SK-N-SH (cell line): ENCODE measurements around the gene MMP14. TPM values are rescaled to one million over a fixed set of nuclear protein-coding genes. Genes with fewer than 3 reads are reported as not detected.

Source experiments
- CTCF ChIA-PET: fragments of 300-600, 350-600 bp; formaldehyde crosslinking; extraction: SDS; loops from one replicate; lab custom pipeline; 2021; lab: Yijun Ruan, JAX
- POLR2A ChIA-PET: fragments of 350-600 bp; sonication (Branson Sonifier 250); formaldehyde crosslinking; extraction: SDS; loops from one replicate; lab custom pipeline; 2020; ENCODE audit warnings: antibody characterized with exemption, inconsistent platforms; lab: Yijun Ruan, JAX
- DNase-seq: peaks from one replicate; pipeline ENCODE4 v3.0.0; 2012
- H2AFZ ChIP-seq: fragments of 200-600 bp; sonication (generic); 2 replicates; pipeline ENCODE4 v1.8.1; 2016; ENCODE audit warnings: antibody characterized with exemption, mild to moderate bottlenecking, low read depth
- H3F3A ChIP-seq: fragments of 200-600 bp; sonication (generic); replicated peaks from 2 replicates; pipeline ENCODE3; 2016; ENCODE audit warnings: antibody characterized with exemption, mild to moderate bottlenecking; ENCODE audit not compliant: insufficient read depth
- H3K27ac ChIP-seq, 2 experiments: fragments of 200-500 bp in 1 of 2; fragments of 200-600 bp in 1 of 2; sonication (Bioruptor generic) in 1 of 2; sonication (generic), shearing (Covaris generic) in 1 of 2; 2 replicates each; pipeline versions ENCODE4 v1.5.1 to v1.6.1; 2014 to 2016; ENCODE audit warnings: low read depth in 2 of 2, inconsistent platforms in 1 of 2, low read length in 1 of 2, mild to moderate bottlenecking in 1 of 2, mixed read lengths in 1 of 2
- H3K27me3 ChIP-seq: fragments of 200-600 bp; sonication (generic), shearing (Covaris generic); 2 replicates; pipeline ENCODE4 v1.6.1; 2016; ENCODE audit warnings: mixed run types; ENCODE audit not compliant: insufficient read depth
- H3K36me3 ChIP-seq, 2 experiments: fragments of 200-500 bp in 1 of 2; fragments of 200-600 bp in 1 of 2; sonication (Bioruptor generic) in 1 of 2; sonication (generic) in 1 of 2; replicated peaks in 1 of 2; 2 replicates each; pipeline versions ENCODE3 to v1.5.1; 2014 to 2016; ENCODE audit warnings: low read length in 1 of 2, mild to moderate bottlenecking in 1 of 2; ENCODE audit not compliant: insufficient read depth in 2 of 2, control insufficient read depth in 1 of 2
- H3K4me1 ChIP-seq, 2 experiments: fragments of 200-500 bp in 1 of 2; fragments of 200-600 bp in 1 of 2; sonication (Bioruptor generic) in 1 of 2; sonication (generic), shearing (Covaris generic) in 1 of 2; 2 replicates each; pipeline versions ENCODE4 v1.5.1 to v1.6.1; 2014 to 2016; ENCODE audit warnings: low read depth in 1 of 2, low read length in 1 of 2, mixed run types in 1 of 2; ENCODE audit not compliant: insufficient read depth in 2 of 2, control insufficient read depth in 1 of 2
- H3K4me2 ChIP-seq: fragments of 200-600 bp; sonication (generic), shearing (Covaris generic); 2 replicates; pipeline ENCODE4 v1.6.1; 2017; ENCODE audit warnings: mixed run types
- H3K4me3 ChIP-seq, 2 experiments: fragments of 200-500 bp in 1 of 2; fragments of 200-600 bp in 1 of 2; sonication (Bioruptor generic) in 1 of 2; sonication (generic), shearing (Covaris generic) in 1 of 2; 2 replicates each; pipeline versions ENCODE4 v1.5.1 to v1.8.1; 2014 to 2016; ENCODE audit warnings: low read depth in 2 of 2, inconsistent platforms in 1 of 2, low read length in 1 of 2, mild to moderate bottlenecking in 1 of 2, mixed read lengths in 1 of 2, moderate library complexity in 1 of 2
- H3K79me2 ChIP-seq: fragments of 200-600 bp; sonication (generic); 2 replicates; pipeline ENCODE4 v1.8.1; 2017; ENCODE audit warnings: mild to moderate bottlenecking; ENCODE audit not compliant: insufficient read depth
- H3K9ac ChIP-seq: fragments of 200-600 bp; sonication (generic); 2 replicates; pipeline ENCODE4 v1.6.1; 2017; ENCODE audit warnings: mixed run types
- H3K9me2 ChIP-seq: fragments of 200-600 bp; sonication (generic); 2 replicates; pipeline ENCODE4 v1.6.1; 2017; ENCODE audit warnings: mixed run types
- H3K9me3 ChIP-seq: fragments of 200-600 bp; sonication (generic); 2 replicates; pipeline ENCODE4 v1.6.1; 2017; ENCODE audit warnings: mixed run types, mild to moderate bottlenecking, moderate library complexity
- H4K20me1 ChIP-seq: fragments of 200-600 bp; sonication (generic); 2 replicates; pipeline ENCODE4 v1.6.1; 2017; ENCODE audit warnings: mild to moderate bottlenecking, mixed run types; ENCODE audit not compliant: insufficient read depth
- CHD2 ChIP-seq: fragments of 150-350 bp; IDR thresholded peaks from 2 replicates; pipeline ENCODE4 v1.6.1; 2018; ENCODE audit warnings: low read length; ENCODE audit not compliant: partially characterized antibody
- ELF1 ChIP-seq: IDR thresholded peaks from 2 replicates; pipeline ENCODE4 v1.4.0; 2012
- EZH2phosphoT487 ChIP-seq: fragments of 200-600 bp; sonication (generic); IDR thresholded peaks from 2 replicates; pipeline ENCODE4 v1.6.1; 2017; ENCODE audit warnings: low read depth, mixed run types, mild to moderate bottlenecking, antibody characterized with exemption, moderate library complexity, borderline replicate concordance
- FOSL2 ChIP-seq: IDR thresholded peaks from 2 replicates; pipeline ENCODE4 v1.4.0; 2012; ENCODE audit warnings: low read depth, mild to moderate bottlenecking, moderate library complexity, borderline replicate concordance
- FOXJ3 ChIP-seq: sonication (generic); formaldehyde crosslinking; IDR thresholded peaks from 2 replicates; pipeline ENCODE4 v1.5.1; 2020; ENCODE audit warnings: mild to moderate bottlenecking, missing genetic modification reagents
- FOXM1 ChIP-seq: IDR thresholded peaks from 2 replicates; pipeline ENCODE4 v1.4.0; 2012; ENCODE audit warnings: low read depth, mild to moderate bottlenecking
- GABPA ChIP-seq: IDR thresholded peaks from 2 replicates; pipeline ENCODE4 v1.4.0; 2012; ENCODE audit warnings: low read depth, mild to moderate bottlenecking
- GATA2 ChIP-seq: sonication (generic); formaldehyde crosslinking; IDR thresholded peaks from 2 replicates; pipeline ENCODE4 v1.5.0; 2020; ENCODE audit warnings: mild to moderate bottlenecking, missing genetic modification reagents
- MXI1 ChIP-seq: IDR thresholded peaks from 2 replicates; pipeline ENCODE4 v1.6.1; 2012; ENCODE audit warnings: mild to moderate bottlenecking, low read depth, low read length, improper control_type of control experiment
- NFIC ChIP-seq: IDR thresholded peaks from 2 replicates; pipeline ENCODE4 v1.4.0; 2012; ENCODE audit warnings: borderline replicate concordance
- PBX3 ChIP-seq: IDR thresholded peaks from 2 replicates; pipeline ENCODE4; 2012
- RXRA ChIP-seq: IDR thresholded peaks from 2 replicates; pipeline ENCODE4 v1.4.0; 2012; ENCODE audit warnings: low read depth, mild to moderate bottlenecking, borderline replicate concordance
- SIN3A ChIP-seq: IDR thresholded peaks from 2 replicates; pipeline ENCODE4 v1.6.1; 2012; ENCODE audit warnings: low read depth, mild to moderate bottlenecking, low read length, moderate library complexity, borderline replicate concordance
- TAF1 ChIP-seq: IDR thresholded peaks from 2 replicates; pipeline ENCODE4 v1.6.1; 2012; ENCODE audit warnings: low read depth, mild to moderate bottlenecking, low read length, moderate library complexity, borderline replicate concordance
- TCF12 ChIP-seq: IDR thresholded peaks from 2 replicates; pipeline ENCODE4 v1.4.0; 2012
- YY1 ChIP-seq: IDR thresholded peaks from 2 replicates; pipeline ENCODE4 v1.4.0; 2012; ENCODE audit warnings: low read depth, mild to moderate bottlenecking
- ZBTB33 ChIP-seq: IDR thresholded peaks from 2 replicates; pipeline ENCODE4 v1.4.0; 2012; ENCODE audit warnings: low read depth, borderline replicate concordance
- WGBS: methylation state at CpG from one replicate; pipeline ENCODE4 v1.1.6; 2017; ENCODE audit warnings: low lambda C conversion rate; 5-methylcytosine and 5-hydroxymethylcytosine counted together
- polyA plus RNA-seq, 3 experiments: library from polyadenylated mRNA; depleted of rRNA; stranded (reverse); fragments of >200 nt; gene quantifications; 2 replicates each; pipeline ENCODE4 v1.2.3, GENCODE V29; 2012
- TF ChIP-seq, protein P1 (sequence below): IDR thresholded peaks from 2 replicates; pipeline ENCODE4 v1.6.1; 2012; ENCODE audit warnings: mild to moderate bottlenecking, low read depth, low read length, moderate library complexity
- TF ChIP-seq, protein P2 (sequence below): fragments of 150-350 bp; IDR thresholded peaks from 2 replicates; pipeline ENCODE4 v1.6.1; 2016; ENCODE audit warnings: mild to moderate bottlenecking, low read depth, low read length

The MMP14 gene
- polyA plus RNA-seq, 1 of the 3 experiments (the other 2 are of a cell fraction), result 139 TPM

DNA sequence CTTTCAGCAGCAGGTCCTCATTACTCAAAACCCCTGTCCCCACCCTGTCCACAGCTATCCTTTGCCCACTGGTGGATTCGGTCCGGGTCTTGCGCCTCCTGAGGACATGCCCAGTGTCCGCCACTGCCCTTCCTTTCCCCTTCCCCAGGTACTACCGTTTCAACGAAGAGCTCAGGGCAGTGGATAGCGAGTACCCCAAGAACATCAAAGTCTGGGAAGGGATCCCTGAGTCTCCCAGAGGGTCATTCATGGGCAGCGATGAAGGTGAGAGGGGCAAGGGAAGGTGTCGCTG lies 8.7 kb downstream of the MMP14 start:
- H3K9me3 ChIP-seq, result no peaks in the 10 kb centered on the region
- no peaks in the 10 kb centered on the region for H3K9me2 ChIP-seq
- DNase-seq, result no peak
- TF ChIP-seq FOXM1 (no peak), SIN3A (no peak), MXI1 (no peak), TCF12 (no peak), RXRA (no peak), CHD2 (no peak), FOSL2 (no peak), TAF1 (no peak), FOXJ3 (CRISPR knock-in tag) (no peak), ELF1 (no peak), YY1 (no peak), GABPA (no peak), GATA2 (CRISPR knock-in tag) (no peak), ZBTB33 (no peak), NFIC (no peak), PBX3 (no peak), EZH2phosphoT487 (no peak)
- TF ChIP-seq, protein P1, sequence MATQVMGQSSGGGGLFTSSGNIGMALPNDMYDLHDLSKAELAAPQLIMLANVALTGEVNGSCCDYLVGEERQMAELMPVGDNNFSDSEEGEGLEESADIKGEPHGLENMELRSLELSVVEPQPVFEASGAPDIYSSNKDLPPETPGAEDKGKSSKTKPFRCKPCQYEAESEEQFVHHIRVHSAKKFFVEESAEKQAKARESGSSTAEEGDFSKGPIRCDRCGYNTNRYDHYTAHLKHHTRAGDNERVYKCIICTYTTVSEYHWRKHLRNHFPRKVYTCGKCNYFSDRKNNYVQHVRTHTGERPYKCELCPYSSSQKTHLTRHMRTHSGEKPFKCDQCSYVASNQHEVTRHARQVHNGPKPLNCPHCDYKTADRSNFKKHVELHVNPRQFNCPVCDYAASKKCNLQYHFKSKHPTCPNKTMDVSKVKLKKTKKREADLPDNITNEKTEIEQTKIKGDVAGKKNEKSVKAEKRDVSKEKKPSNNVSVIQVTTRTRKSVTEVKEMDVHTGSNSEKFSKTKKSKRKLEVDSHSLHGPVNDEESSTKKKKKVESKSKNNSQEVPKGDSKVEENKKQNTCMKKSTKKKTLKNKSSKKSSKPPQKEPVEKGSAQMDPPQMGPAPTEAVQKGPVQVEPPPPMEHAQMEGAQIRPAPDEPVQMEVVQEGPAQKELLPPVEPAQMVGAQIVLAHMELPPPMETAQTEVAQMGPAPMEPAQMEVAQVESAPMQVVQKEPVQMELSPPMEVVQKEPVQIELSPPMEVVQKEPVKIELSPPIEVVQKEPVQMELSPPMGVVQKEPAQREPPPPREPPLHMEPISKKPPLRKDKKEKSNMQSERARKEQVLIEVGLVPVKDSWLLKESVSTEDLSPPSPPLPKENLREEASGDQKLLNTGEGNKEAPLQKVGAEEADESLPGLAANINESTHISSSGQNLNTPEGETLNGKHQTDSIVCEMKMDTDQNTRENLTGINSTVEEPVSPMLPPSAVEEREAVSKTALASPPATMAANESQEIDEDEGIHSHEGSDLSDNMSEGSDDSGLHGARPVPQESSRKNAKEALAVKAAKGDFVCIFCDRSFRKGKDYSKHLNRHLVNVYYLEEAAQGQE, result no peak
- TF ChIP-seq, protein P2, sequence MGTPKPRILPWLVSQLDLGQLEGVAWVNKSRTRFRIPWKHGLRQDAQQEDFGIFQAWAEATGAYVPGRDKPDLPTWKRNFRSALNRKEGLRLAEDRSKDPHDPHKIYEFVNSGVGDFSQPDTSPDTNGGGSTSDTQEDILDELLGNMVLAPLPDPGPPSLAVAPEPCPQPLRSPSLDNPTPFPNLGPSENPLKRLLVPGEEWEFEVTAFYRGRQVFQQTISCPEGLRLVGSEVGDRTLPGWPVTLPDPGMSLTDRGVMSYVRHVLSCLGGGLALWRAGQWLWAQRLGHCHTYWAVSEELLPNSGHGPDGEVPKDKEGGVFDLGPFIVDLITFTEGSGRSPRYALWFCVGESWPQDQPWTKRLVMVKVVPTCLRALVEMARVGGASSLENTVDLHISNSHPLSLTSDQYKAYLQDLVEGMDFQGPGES, result no peak
- ChIA-PET POLR2A (interaction anchor here (0.5 to 1.4 kb wide), 2 partner anchors 10 to 18 kb away, joined by 3 read pairs; no protein-coding TSS in a partner anchor), CTCF (interaction anchor here (1.0 to 1.3 kb wide), 3 partner anchors 9 to 28 kb away, joined by 3 to 4 read pairs (median 3); no protein-coding TSS in a partner anchor)
- H3K27me3 ChIP-seq, result no peaks in the 10 kb centered on the region
- no peak overlapping the region for H3K27ac ChIP-seq
- H3K36me3 ChIP-seq, result peaks cover 0 to 9% of the 10 kb centered on the region in 2 experiments
- no peak overlapping the region for H3K9ac ChIP-seq
- peaks cover 12% of the 10 kb centered on the region for H3F3A ChIP-seq
- H3K4me2 ChIP-seq, result no peak overlapping the region
- peaks cover 22 to 25% of the 10 kb centered on the region in 2 experiments for H3K4me1 ChIP-seq
- H3K79me2 ChIP-seq, result peaks cover 6% of the 10 kb centered on the region
- WGBS, result 88% methylated on average over 9 of the region's 9 CpGs
- H3K4me3 ChIP-seq, result no peak overlapping the region
- H2AFZ ChIP-seq, result no peak overlapping the region
- no peaks in the 10 kb centered on the region for H4K20me1 ChIP-seq
